OCI-LY1 (cell line): Measurements from ENCODE around the gene ARMC3.

Experiments used
- CTCF ChIP-seq: fragments of 200-600 bp; sonication (generic), shearing (Covaris generic); IDR thresholded peaks from 2 replicates; pipeline ENCODE4 v1.5.1; 2017; ENCODE audit warnings: mild to moderate bottlenecking, antibody characterized with exemption, low read length, moderate library complexity, mixed read lengths
- EZH2 ChIP-seq: fragments of 200-600 bp; sonication (generic), shearing (Covaris generic); IDR thresholded peaks from 2 replicates; pipeline ENCODE4 v1.8.0; 2017; ENCODE audit warnings: borderline replicate concordance, mixed run types, mild to moderate bottlenecking, antibody characterized with exemption, low read length, moderate library complexity, mixed read lengths

DNA sequence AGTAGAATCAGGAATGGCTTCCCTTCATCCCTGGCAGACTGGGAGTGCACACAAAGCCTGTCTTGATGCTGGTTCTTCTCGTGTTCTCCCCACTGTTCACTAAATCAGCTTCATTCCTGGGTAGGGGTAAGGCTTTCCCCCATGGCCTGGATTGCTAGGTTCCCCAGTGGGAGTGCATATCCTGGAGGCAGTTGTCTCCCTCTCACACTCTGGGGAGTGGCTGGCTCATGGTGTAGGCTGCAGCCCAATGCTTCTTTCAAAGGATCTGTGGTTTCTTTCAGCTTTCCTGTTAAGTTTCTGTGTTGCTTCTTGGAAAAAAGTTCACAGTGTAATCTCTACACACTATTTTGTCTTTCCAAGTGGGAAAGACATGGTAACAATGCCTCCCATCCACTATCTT, 32.6 kb upstream of the ARMC3 start:
- no peak for TF ChIP-seq CTCF
- no peak for TF ChIP-seq EZH2
